Breast epithelium (tissue), 3 donors: ENCODE results near the gene PLXNA4.

Source experiments
- CTCF ChIP-seq, 3 donors: fragments of 450-650 bp; IDR thresholded peaks; one replicate each; pipeline ENCODE4 v1.5.1; 2016 to 2017; ENCODE audit warnings: antibody characterized with exemption in 3 of 3, mild to moderate bottlenecking in 3 of 3, moderate library complexity in 3 of 3
- POLR2A ChIP-seq: fragments of 450-650 bp; IDR thresholded peaks from one replicate; pipeline ENCODE4 v1.6.1; 2016; ENCODE audit warnings: antibody characterized with exemption, mild to moderate bottlenecking, moderate library complexity
- POLR2AphosphoS5 ChIP-seq, 3 donors: sonication (generic); formaldehyde crosslinking; IDR thresholded peaks; one replicate each; pipeline ENCODE4 v1.6.1; 2017; ENCODE audit warnings: antibody characterized with exemption in 3 of 3

DNA sequence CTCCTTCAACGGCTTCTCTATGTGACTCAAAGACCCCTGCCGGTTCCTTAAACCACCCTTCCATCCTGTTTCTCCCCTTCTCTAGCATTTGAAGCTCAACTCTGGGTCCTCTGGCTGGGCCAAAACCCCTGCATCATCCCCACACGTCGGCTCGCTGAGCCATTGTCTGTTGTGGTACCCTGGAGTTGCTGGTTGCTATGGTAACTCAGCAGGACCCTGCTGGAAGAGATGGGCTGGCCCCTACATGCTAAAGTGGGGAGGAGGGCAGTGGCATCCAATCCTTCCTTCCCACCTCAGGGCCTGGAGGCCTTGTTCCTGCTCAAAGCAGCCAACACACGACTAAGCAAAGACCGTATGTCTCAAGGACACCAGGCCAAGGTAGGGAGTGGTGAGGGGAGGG is 452.5 kb downstream of the PLXNA4 start:
- TF ChIP-seq CTCF (IDR thresholded peaks at IDR 0.05): no peak
- TF ChIP-seq POLR2A: no peak
- no peak for TF ChIP-seq POLR2AphosphoS5 (IDR thresholded peaks at IDR 0.05)
